SU-DHL-6 (cell line): ENCODE measurements around the gene KISS1.

ENCODE experiments used
- H2AFZ ChIP-seq: fragments of 200-600 bp; sonication (generic); 2 replicates; pipeline ENCODE4 v1.6.1; 2014; ENCODE audit warnings: low read depth, mild to moderate bottlenecking, moderate library complexity, mixed read lengths, antibody characterized with exemption, low read length; ENCODE audit not compliant: severe bottlenecking
- H3F3A ChIP-seq: fragments of 200-600 bp; shearing (Covaris generic); 2 replicates; pipeline ENCODE4 v1.6.0; 2016; ENCODE audit warnings: antibody characterized with exemption, mild to moderate bottlenecking; ENCODE audit not compliant: insufficient read depth
- H3K27ac ChIP-seq: fragments of 200-600 bp; sonication (generic); 2 replicates; pipeline ENCODE4 v1.5.1; 2016; ENCODE audit warnings: low read depth, mild to moderate bottlenecking, low read length, moderate library complexity, mixed read lengths
- H3K27me3 ChIP-seq: fragments of 200-600 bp; sonication (generic), shearing (Covaris generic); 2 replicates; pipeline ENCODE4 v1.6.0; 2014; ENCODE audit warnings: mild to moderate bottlenecking, low read length
- H3K36me3 ChIP-seq: fragments of 200-600 bp; sonication (generic); 2 replicates; pipeline ENCODE4 v1.6.1; 2014; ENCODE audit warnings: mild to moderate bottlenecking, low read length, mixed read lengths
- H3K4me2 ChIP-seq: fragments of 300-600, 200-600 bp; shearing (Covaris generic), sonication (generic); 2 replicates; pipeline ENCODE4 v1.6.0; 2014; ENCODE audit warnings: low read length, low read depth, mild to moderate bottlenecking; ENCODE audit not compliant: poor library complexity, severe bottlenecking
- H3K4me3 ChIP-seq: fragments of 200-600 bp; sonication (generic); 2 replicates; pipeline ENCODE4 v1.5.1; 2014; ENCODE audit warnings: antibody characterized with exemption, low read length, mild to moderate bottlenecking, mixed read lengths; ENCODE audit not compliant: insufficient read depth, poor library complexity, severe bottlenecking
- H3K79me2 ChIP-seq: fragments of 200-600 bp; sonication (generic); 2 replicates; pipeline ENCODE4 v1.6.1; 2014; ENCODE audit warnings: mild to moderate bottlenecking, low read length, moderate library complexity; ENCODE audit not compliant: insufficient read depth
- H3K9ac ChIP-seq: fragments of 200-600 bp; sonication (generic); 2 replicates; pipeline ENCODE4 v1.7.0; 2014; ENCODE audit warnings: mild to moderate bottlenecking, low read length
- H3K9me2 ChIP-seq: fragments of 200-600 bp; sonication (generic); replicated peaks from 2 replicates; pipeline ENCODE4 v1.6.1; 2014; ENCODE audit warnings: low read length; ENCODE audit not compliant: insufficient read depth
- H3K9me3 ChIP-seq: fragments of 200-600 bp; sonication (generic); 2 replicates; pipeline ENCODE4 v1.6.1; 2014; ENCODE audit warnings: low read length, mixed read lengths; ENCODE audit not compliant: insufficient read depth
- H4K20me1 ChIP-seq: fragments of 200-600 bp; sonication (generic); 2 replicates; pipeline ENCODE4 v1.6.1; 2014; ENCODE audit warnings: low read depth, mild to moderate bottlenecking, antibody characterized with exemption, low read length, moderate library complexity, mixed read lengths
- CTCF ChIP-seq: fragments of 200-600 bp; sonication (generic); IDR thresholded peaks from one replicate; pipeline ENCODE4 v1.5.1; 2017; ENCODE audit warnings: antibody characterized with exemption, mild to moderate bottlenecking, low read length, moderate library complexity; ENCODE audit not compliant: insufficient read depth, poor library complexity, severe bottlenecking
- EZH2phosphoT487 ChIP-seq: fragments of 200-600 bp; sonication (generic), shearing (Covaris generic); conservative IDR thresholded peaks from 2 replicates; pipeline ENCODE4 v1.6.1; 2018; ENCODE audit warnings: mild to moderate bottlenecking, antibody characterized with exemption, low read length, moderate library complexity, mixed read lengths

Gene KISS1

GRCh38 chr1:204222006-204222763, 25.9 kb upstream of the KISS1 start:
- H4K20me1 ChIP-seq, result no peaks in the 10 kb centered on the region
- H3K27ac ChIP-seq, result no peak overlapping the region
- H3F3A ChIP-seq, result no peaks in the 10 kb centered on the region
- H3K4me3 ChIP-seq, result no peak overlapping the region
- H3K36me3 ChIP-seq, result no peaks in the 10 kb centered on the region
- H3K79me2 ChIP-seq, result no peaks in the 10 kb centered on the region
- H3K27me3 ChIP-seq, result no peaks in the 10 kb centered on the region
- H2AFZ ChIP-seq, result no peak overlapping the region
- no peaks in the 10 kb centered on the region for H3K9me3 ChIP-seq
- no peak overlapping the region for H3K4me2 ChIP-seq
- no peaks in the 10 kb centered on the region for H3K9me2 ChIP-seq
- TF ChIP-seq CTCF (no peak), EZH2phosphoT487 (no peak)
- no peak overlapping the region for H3K9ac ChIP-seq

GRCh38 chr1:204221271-204221670, 25.0 kb upstream of the KISS1 start:
- TF ChIP-seq EZH2phosphoT487 (no peak), CTCF (no peak)
- Histone ChIP-seq H3F3A (no peaks in the 10 kb centered on the region), H3K9me3 (no peaks in the 10 kb centered on the region), H3K9me2 (no peaks in the 10 kb centered on the region), H3K79me2 (no peaks in the 10 kb centered on the region), H3K4me2 (no peak overlapping the region), H3K27ac (no peak overlapping the region), H4K20me1 (no peaks in the 10 kb centered on the region), H3K27me3 (no peaks in the 10 kb centered on the region), H2AFZ (no peak overlapping the region), H3K9ac (no peak overlapping the region), H3K4me3 (no peak overlapping the region), H3K36me3 (no peaks in the 10 kb centered on the region)

DNA sequence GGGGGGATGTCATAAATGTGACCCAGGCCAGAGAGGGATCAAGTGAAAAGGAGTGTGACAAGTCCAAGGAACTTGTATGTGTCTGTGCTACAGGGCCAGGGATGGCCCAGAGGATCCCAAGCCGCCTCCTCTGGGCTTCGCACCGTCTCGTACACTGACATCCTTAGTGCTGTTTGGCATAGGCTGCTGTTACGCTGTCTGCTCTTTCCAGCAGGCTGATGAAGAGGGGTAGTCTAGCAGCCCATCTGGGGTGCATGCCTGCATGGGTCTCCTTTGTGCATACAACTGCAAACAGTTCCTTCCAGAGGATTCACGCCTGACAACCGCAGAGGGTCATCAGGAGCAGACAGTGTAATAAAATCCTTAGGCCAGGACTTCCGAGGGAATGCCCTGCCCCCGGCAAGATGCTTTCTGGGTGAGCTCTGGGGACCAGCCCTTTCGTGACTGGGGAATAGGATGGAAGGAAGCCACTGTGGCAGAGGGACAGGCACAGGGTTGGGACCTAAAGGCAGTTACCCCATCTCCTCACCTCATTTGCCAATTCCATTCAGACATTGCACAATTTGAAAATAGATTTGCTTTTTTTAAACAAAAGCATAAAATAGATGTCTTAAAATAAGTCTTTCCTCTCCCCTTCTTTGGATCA, 23.8 kb upstream of the KISS1 start:
- H3K4me3 ChIP-seq, result no peak overlapping the region

More for the DNA sequence above, 23.8 kb upstream of the KISS1 start:
- Histone ChIP-seq H3K36me3 (no peaks in the 10 kb centered on the region), H3K9ac (no peak overlapping the region), H3K27me3 (no peaks in the 10 kb centered on the region), H3F3A (no peaks in the 10 kb centered on the region), H3K4me2 (no peak overlapping the region), H3K9me2 (no peaks in the 10 kb centered on the region), H3K9me3 (no peaks in the 10 kb centered on the region), H2AFZ (no peak overlapping the region), H3K27ac (no peak overlapping the region), H3K79me2 (no peaks in the 10 kb centered on the region), H4K20me1 (no peaks in the 10 kb centered on the region)
- TF ChIP-seq EZH2phosphoT487 (no peak), CTCF (no peak)
